Astrocyte (in vitro differentiated cells and primary cell): ENCODE data around the gene OSBPL2. TPM values are rescaled to one million over a fixed set of nuclear protein-coding genes. Genes with fewer than 3 reads are reported as not detected.

Source experiments
- DNase-seq: peaks from one replicate; pipeline ENCODE4 v3.0.0-alpha.2; 2010; ENCODE audit warnings: low read depth
- FAIRE-seq: peaks from 2 replicates; lab custom pipeline; 2011; peaks lifted over from hg19 to GRCh38; lab: Jason Lieb, UNC
- H2AFZ ChIP-seq: 2 replicates; pipeline ENCODE4 v1.6.0; 2012; ENCODE audit warnings: low read depth, low read length, inconsistent platforms
- H3K27ac ChIP-seq: 2 replicates; pipeline ENCODE4 v1.5.1; 2011; ENCODE audit warnings: low read depth, low read length, inconsistent platforms
- H3K27me3 ChIP-seq: 2 replicates; pipeline ENCODE4 v1.6.0; 2011; ENCODE audit warnings: low read length, inconsistent platforms; ENCODE audit not compliant: insufficient read depth
- H3K36me3 ChIP-seq: 2 replicates; pipeline ENCODE4 v1.5.1; 2011; ENCODE audit warnings: low read length, inconsistent platforms; ENCODE audit not compliant: insufficient read depth
- H3K4me1 ChIP-seq: 2 replicates; pipeline ENCODE4 v1.5.1; 2011; ENCODE audit warnings: low read length, inconsistent platforms; ENCODE audit not compliant: insufficient read depth
- H3K4me2 ChIP-seq: 2 replicates; pipeline ENCODE4 v1.6.0; 2012; ENCODE audit warnings: low read length, inconsistent platforms
- H3K4me3 ChIP-seq: 2 replicates; pipeline ENCODE4 v1.5.1; 2011; ENCODE audit warnings: low read depth, mild to moderate bottlenecking, low read length, inconsistent platforms; ENCODE audit not compliant: insufficient read depth
- H3K79me2 ChIP-seq: 2 replicates; pipeline ENCODE4 v1.6.0; 2012; ENCODE audit warnings: mild to moderate bottlenecking, low read length, inconsistent platforms; ENCODE audit not compliant: insufficient read depth
- H3K9ac ChIP-seq: 2 replicates; pipeline ENCODE4 v1.6.0; 2012; ENCODE audit warnings: mild to moderate bottlenecking, low read length, inconsistent platforms
- H3K9me3 ChIP-seq: 2 replicates; pipeline ENCODE4 v1.5.1; 2012; ENCODE audit warnings: low read depth, mild to moderate bottlenecking, low read length, inconsistent platforms; ENCODE audit not compliant: insufficient read depth
- H4K20me1 ChIP-seq: 2 replicates; pipeline ENCODE4 v1.6.0; 2012; ENCODE audit warnings: low read length, inconsistent platforms; ENCODE audit not compliant: insufficient read depth
- H3K27ac Mint-ChIP-seq: one replicate; pipeline ENCODE4 v1.8.0; 2021; ENCODE audit warnings: mild to moderate bottlenecking, mixed read lengths; ENCODE audit not compliant: unreplicated experiment
- H3K27me3 Mint-ChIP-seq: one replicate; pipeline ENCODE4 v1.8.0; 2021; ENCODE audit warnings: low read depth, mixed read lengths; ENCODE audit not compliant: unreplicated experiment
- H3K36me3 Mint-ChIP-seq: one replicate; pipeline ENCODE4 v1.8.0; 2021; ENCODE audit warnings: low read depth, mixed read lengths; ENCODE audit not compliant: unreplicated experiment
- H3K4me1 Mint-ChIP-seq: one replicate; pipeline ENCODE4 v1.8.0; 2021; ENCODE audit warnings: low read depth, mixed read lengths; ENCODE audit not compliant: unreplicated experiment
- H3K4me3 Mint-ChIP-seq: one replicate; pipeline ENCODE4 v1.8.0; 2021; ENCODE audit warnings: mild to moderate bottlenecking, moderate library complexity, mixed read lengths; ENCODE audit not compliant: unreplicated experiment
- H3K9me3 Mint-ChIP-seq: one replicate; pipeline ENCODE4 v1.8.0; 2021; ENCODE audit warnings: mild to moderate bottlenecking, mixed read lengths; ENCODE audit not compliant: unreplicated experiment
- EZH2 ChIP-seq: IDR thresholded peaks from 2 replicates; pipeline ENCODE4 v1.6.1; 2012; ENCODE audit warnings: mild to moderate bottlenecking, low read length, inconsistent platforms; ENCODE audit not compliant: insufficient read depth
- total RNA-seq: library from RNA; stranded (reverse); gene quantifications from 2 replicates; pipeline ENCODE4 v1.2.1, GENCODE V29; 2021
- TF ChIP-seq, protein P1 (sequence below): IDR thresholded peaks from 2 replicates; pipeline ENCODE4 v1.5.1; 2011; ENCODE audit warnings: low read depth, mild to moderate bottlenecking, inconsistent platforms, low read length, moderate library complexity; ENCODE audit not compliant: insufficient read depth

The OSBPL2 gene
- total RNA-seq, 1 donor from 2014 or later = 60.3 TPM

DNA sequence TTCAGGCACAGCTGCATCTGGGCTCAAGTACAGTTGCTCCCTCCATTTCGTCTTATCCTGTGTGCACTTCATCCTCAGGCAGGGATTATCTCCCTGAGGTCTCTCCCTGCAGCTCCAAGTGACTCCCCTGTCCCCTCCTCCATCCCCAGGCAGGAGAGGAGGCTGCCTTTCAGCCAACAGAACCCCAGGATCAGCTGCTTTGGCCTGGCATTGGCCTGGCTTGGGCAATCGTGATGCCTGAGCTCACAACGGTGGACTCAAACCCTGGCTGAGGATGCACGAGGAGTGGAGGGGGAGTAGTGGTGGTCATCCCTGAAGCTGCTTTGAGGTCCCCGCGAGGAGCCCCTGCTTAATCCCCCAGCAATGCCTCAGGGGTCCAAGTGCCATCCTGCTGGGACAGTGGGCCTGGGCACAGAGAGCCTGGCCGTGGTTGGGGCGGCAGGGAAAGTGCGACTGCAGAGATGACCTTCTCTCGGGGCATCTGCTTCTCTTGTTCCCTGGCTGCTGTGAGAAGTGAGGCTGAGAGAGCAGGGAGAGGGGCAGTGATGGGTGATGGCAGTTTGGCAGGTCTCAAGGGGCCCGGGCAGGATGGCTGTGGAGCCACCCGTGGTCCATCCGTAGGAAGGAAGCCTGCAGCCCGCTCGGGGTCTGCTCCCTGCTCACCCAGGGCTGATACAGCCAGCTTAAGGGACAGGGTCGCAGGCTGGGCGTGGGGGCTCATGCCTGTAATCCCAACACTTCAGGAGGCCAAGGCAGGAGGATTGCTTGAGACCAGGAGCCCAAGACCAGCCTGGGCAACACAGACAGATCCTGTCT is 12.3 kb upstream of the OSBPL2 start:
- no peak overlapping the region for H3K4me3 Mint-ChIP-seq
- H3K4me1 Mint-ChIP-seq = peaks cover 1% of the 10 kb centered on the region
- no peaks in the 10 kb centered on the region for H3K4me1 ChIP-seq
- peaks cover 2% of the 10 kb centered on the region for H3K9me3 Mint-ChIP-seq
- H3K4me3 ChIP-seq = no peak overlapping the region
- peaks cover 55% of the 10 kb centered on the region for H3K27me3 Mint-ChIP-seq
- no peak overlapping the region for H2AFZ ChIP-seq
- H3K27ac ChIP-seq = no peak overlapping the region
- no peaks in the 10 kb centered on the region for H3K36me3 Mint-ChIP-seq
- H3K27ac Mint-ChIP-seq = no peak overlapping the region
- H3K4me2 ChIP-seq = no peak overlapping the region
- H3K9ac ChIP-seq = no peak overlapping the region
- no peak for TF ChIP-seq EZH2
- TF ChIP-seq, protein P1, sequence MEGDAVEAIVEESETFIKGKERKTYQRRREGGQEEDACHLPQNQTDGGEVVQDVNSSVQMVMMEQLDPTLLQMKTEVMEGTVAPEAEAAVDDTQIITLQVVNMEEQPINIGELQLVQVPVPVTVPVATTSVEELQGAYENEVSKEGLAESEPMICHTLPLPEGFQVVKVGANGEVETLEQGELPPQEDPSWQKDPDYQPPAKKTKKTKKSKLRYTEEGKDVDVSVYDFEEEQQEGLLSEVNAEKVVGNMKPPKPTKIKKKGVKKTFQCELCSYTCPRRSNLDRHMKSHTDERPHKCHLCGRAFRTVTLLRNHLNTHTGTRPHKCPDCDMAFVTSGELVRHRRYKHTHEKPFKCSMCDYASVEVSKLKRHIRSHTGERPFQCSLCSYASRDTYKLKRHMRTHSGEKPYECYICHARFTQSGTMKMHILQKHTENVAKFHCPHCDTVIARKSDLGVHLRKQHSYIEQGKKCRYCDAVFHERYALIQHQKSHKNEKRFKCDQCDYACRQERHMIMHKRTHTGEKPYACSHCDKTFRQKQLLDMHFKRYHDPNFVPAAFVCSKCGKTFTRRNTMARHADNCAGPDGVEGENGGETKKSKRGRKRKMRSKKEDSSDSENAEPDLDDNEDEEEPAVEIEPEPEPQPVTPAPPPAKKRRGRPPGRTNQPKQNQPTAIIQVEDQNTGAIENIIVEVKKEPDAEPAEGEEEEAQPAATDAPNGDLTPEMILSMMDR = no peak
- no peak for DNase-seq
- no peaks in the 10 kb centered on the region for H3K79me2 ChIP-seq
- H4K20me1 ChIP-seq = no peaks in the 10 kb centered on the region
- peaks cover 16% of the 10 kb centered on the region for H3K27me3 ChIP-seq
- no peaks in the 10 kb centered on the region for H3K36me3 ChIP-seq
- FAIRE-seq = no peak
- H3K9me3 ChIP-seq = peaks cover 2% of the 10 kb centered on the region

DNA sequence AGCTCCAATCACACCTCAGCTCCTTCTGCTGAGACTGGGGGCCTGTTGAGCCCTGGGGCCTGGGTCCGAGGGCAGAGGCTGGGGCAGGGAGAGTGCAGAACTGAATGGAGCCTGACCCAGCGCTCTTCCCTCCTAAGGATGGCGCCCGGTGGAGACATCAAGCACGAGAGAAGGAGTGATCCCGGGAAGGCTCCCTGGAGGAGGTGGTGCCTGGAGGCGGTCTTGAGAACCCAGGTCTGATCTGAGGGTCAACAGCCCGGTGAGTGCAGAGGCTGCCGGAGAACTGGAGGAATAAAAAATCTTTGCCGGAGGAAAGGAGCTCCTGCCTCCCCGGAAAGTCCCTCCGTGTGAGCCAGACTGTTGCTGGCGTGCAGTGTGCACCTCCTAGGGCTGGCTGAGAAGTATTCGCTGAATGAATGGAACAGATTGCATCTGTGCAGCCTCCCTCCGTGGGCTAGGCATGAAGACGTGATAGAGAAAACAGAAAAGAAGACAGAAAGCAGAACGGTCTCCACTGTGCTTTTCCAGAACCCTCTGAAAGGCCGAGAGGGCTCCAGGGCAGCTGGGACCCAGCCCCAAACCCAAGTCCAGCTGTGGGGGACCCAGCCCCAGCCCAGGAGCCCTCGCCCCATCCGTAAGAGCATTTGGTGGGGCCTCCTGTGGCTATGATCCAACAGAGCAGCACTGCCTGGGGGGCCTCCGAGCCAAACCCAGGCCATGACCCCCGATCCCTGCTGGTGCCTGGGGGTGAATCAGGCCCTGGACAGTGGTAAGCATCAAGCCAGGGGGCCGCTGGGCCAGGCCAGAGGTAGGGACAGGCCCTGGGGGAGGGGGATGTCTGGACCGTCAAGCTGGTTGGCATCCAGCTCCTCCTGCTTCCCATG is 11.4 kb upstream of the OSBPL2 start:
- Histone ChIP-seq H4K20me1 (no peaks in the 10 kb centered on the region), H3K4me2 (no peak overlapping the region), H3K79me2 (no peaks in the 10 kb centered on the region), H3K36me3 (no peaks in the 10 kb centered on the region), H3K9ac (no peak overlapping the region), H3K4me1 (no peaks in the 10 kb centered on the region), H3K9me3 (peaks cover 2% of the 10 kb centered on the region), H3K27me3 (peaks cover 9% of the 10 kb centered on the region), H3K27ac (no peak overlapping the region), H3K4me3 (no peak overlapping the region), H2AFZ (no peak overlapping the region)
- Mint-ChIP-seq H3K4me1 (no peaks in the 10 kb centered on the region), H3K27ac (no peak overlapping the region), H3K9me3 (peaks cover 2% of the 10 kb centered on the region), H3K4me3 (no peak overlapping the region), H3K27me3 (peaks cover 53% of the 10 kb centered on the region), H3K36me3 (no peaks in the 10 kb centered on the region)
- DNase-seq (no peak), FAIRE-seq (no peak)
- TF ChIP-seq, protein P1 = no peak
- no peak for TF ChIP-seq EZH2
